Activated gamma-delta T cell (primary cell): ENCODE measurements around the gene ASS1.
"Not testable (repeated sequence)": the region's sequence is repeated elsewhere in the genome, so short reads cannot be mapped to it uniquely, and the experiment has no call there.

ENCODE experiments used
- DNase-seq: peaks from one replicate; lab custom pipeline; 2025; lab: John Stamatoyannopoulos, UW
- total RNA-seq, 2 donors: gene quantifications; one replicate each; lab custom pipeline; 2026; lab: John Stamatoyannopoulos, UW

ASS1 gene
- 0 to 0.05 reads per million in 2 donors for total RNA-seq

GRCh38 chr9:130444565-130445221 lies at the start of gene ASS1:
TSS of gene ASS1 (plus strand) at chr9:130444961. CDS start at chr9:130452229, 7,268 bp downstream.
- no peak for DNase-seq

- DNase-seq: no peak
Measured at GRCh38 chr9:130395810-130396435, 48.8 kb upstream of the ASS1 start.

GRCh38 chr9:130396581-130396980 lies 48.2 kb upstream of the ASS1 start:
- DNase-seq: no peak

- no peak for DNase-seq
Measured at GRCh38 chr9:130398487-130399240, 46.1 kb upstream of the ASS1 start.

- no peak for DNase-seq
Measured at GRCh38 chr9:130399768-130400167, 45.0 kb upstream of the ASS1 start.

- no peak for DNase-seq
Measured at GRCh38 chr9:130400870-130401269, 43.9 kb upstream of the ASS1 start.

- not testable (repeated sequence) for DNase-seq
Measured at GRCh38 chr9:130401742-130402141, 43.0 kb upstream of the ASS1 start.

- DNase-seq: no peak
Measured at GRCh38 chr9:130402243-130402642, 42.5 kb upstream of the ASS1 start.

- DNase-seq: no peak
Measured at GRCh38 chr9:130402645-130403440, 41.9 kb upstream of the ASS1 start.

GRCh38 chr9:130405657-130406257 lies 39.0 kb upstream of the ASS1 start:
- no peak for DNase-seq

GRCh38 chr9:130406278-130406895 lies 38.4 kb upstream of the ASS1 start:
- no peak for DNase-seq

GRCh38 chr9:130407916-130408663 lies 36.7 kb upstream of the ASS1 start:
- no peak for DNase-seq

- no peak for DNase-seq
Measured at GRCh38 chr9:130408669-130409068, 36.1 kb upstream of the ASS1 start.

- no peak for DNase-seq
Measured at GRCh38 chr9:130409246-130409645, 35.5 kb upstream of the ASS1 start.

- no peak for DNase-seq
Measured at GRCh38 chr9:130410443-130410842, 34.3 kb upstream of the ASS1 start.

GRCh38 chr9:130411566-130411915 lies 33.2 kb upstream of the ASS1 start:
- no peak for DNase-seq

GRCh38 chr9:130414081-130414731 lies 30.6 kb upstream of the ASS1 start:
- DNase-seq: no peak

GRCh38 chr9:130414910-130415746 lies 29.6 kb upstream of the ASS1 start:
- no peak for DNase-seq

- no peak for DNase-seq
Measured at GRCh38 chr9:130417602-130418001, 27.2 kb upstream of the ASS1 start.
